K562 (cell line): ENCODE measurements around the gene ODF4.

ENCODE experiments used
- ATF1 ChIP-seq, 2 experiments: fragments of 450-650 bp in 1 of 2; IDR thresholded peaks; 2 replicates each; pipeline ENCODE4 v1.6.1; 2016; ENCODE audit warnings: missing compliant biosample characterization in 1 of 2, missing genetic modification characterization in 1 of 2
- KAT7 ChIP-seq: sonication (generic); formaldehyde crosslinking; IDR thresholded peaks from 2 replicates; pipeline ENCODE4 v1.8.0; 2022; ENCODE audit warnings: missing genetic modification reagents, mild to moderate bottlenecking, borderline replicate concordance
- MCM2 ChIP-seq: fragments of 450-650 bp; IDR thresholded peaks from 2 replicates; pipeline ENCODE4 v1.6.1; 2017; ENCODE audit warnings: low read depth, mild to moderate bottlenecking
- RCOR1 ChIP-seq, 2 experiments: IDR thresholded peaks; 2 replicates each; pipeline ENCODE4 v1.6.1; 2012; ENCODE audit warnings: low read depth in 2 of 2, low read length in 2 of 2, borderline replicate concordance in 1 of 2, improper control_type of control experiment in 1 of 2
- SP1 ChIP-seq: sonication (generic); formaldehyde crosslinking; IDR thresholded peaks from 2 replicates; pipeline ENCODE4 v1.8.1; 2022; ENCODE audit warnings: mild to moderate bottlenecking, missing genetic modification reagents
- ZNF212 ChIP-seq: fragments of 450-650 bp; formaldehyde crosslinking; IDR thresholded peaks from 2 replicates; pipeline ENCODE4 v1.4.0; 2020; ENCODE audit warnings: mild to moderate bottlenecking

- no peak for TF ChIP-seq KAT7 (CRISPR knock-in tag)
- TF ChIP-seq MCM2: no peak
- TF ChIP-seq RCOR1 (IDR thresholded peaks at IDR 0.05; ENCODE audit: borderline replicate concordance in 1 of 2, low read depth in 2 of 2, low read length in 2 of 2): no peak
- no peak for TF ChIP-seq ZNF212 (CRISPR knock-in tag)
- TF ChIP-seq SP1 (CRISPR knock-in tag): no peak
- TF ChIP-seq ATF1 (CRISPR knock-in tag; IDR thresholded peaks at IDR 0.05): no peak
- no peak for TF ChIP-seq ATF1 (tag; IDR thresholded peaks at IDR 0.05)
Measured at GRCh38 chr17:8384801-8385378, 45.2 kb downstream of the ODF4 start.
